B cell (primary cell): ENCODE data around the gene RNF135. TPM values are rescaled to one million over a fixed set of nuclear protein-coding genes. Genes with fewer than 3 reads are reported as not detected.
"Not testable (repeated sequence)": the region's sequence is repeated elsewhere in the genome, so short reads cannot be mapped to it uniquely, and the experiment has no call there.

Experiments
- ATAC-seq: fragments of 200-7000 bp; cut with Tn5 transposase; one replicate; pipeline ENCODE4 v1.10.0; 2021; ENCODE audit warnings: low read depth, mild to moderate bottlenecking, moderate number of reproducible peaks, moderate library complexity
- CTCF ChIA-PET: fragments of 350-600 bp; sonication (Branson Sonifier 250); formaldehyde crosslinking; loops from one replicate; lab custom pipeline; 2021; ENCODE audit warnings: antibody characterized with exemption, inconsistent platforms; lab: Charles Lee
- POLR2A ChIA-PET: fragments of 350-600 bp; sonication (Branson Sonifier 250); formaldehyde crosslinking; loops from one replicate; lab custom pipeline; 2021; ENCODE audit warnings: antibody characterized with exemption; lab: Charles Lee
- DNase-seq: peaks from one replicate; pipeline ENCODE4 v3.0.0; 2013
- H2AFZ ChIP-seq: 2 replicates; pipeline ENCODE4 v1.6.1; 2012; ENCODE audit warnings: mild to moderate bottlenecking, low read depth, low read length; ENCODE audit not compliant: insufficient read depth, poor library complexity, severe bottlenecking
- H3K27ac ChIP-seq, 2 donors: 1 replicate in 1 of 2; 2 replicates in 1 of 2; pipeline ENCODE4 v1.5.1; 2012 to 2013; ENCODE audit warnings: low read length in 2 of 2, mild to moderate bottlenecking in 2 of 2, moderate library complexity in 1 of 2
- H3K27me3 ChIP-seq, 4 experiments: fragments of 200-600 bp in 1 of 4; sonication (generic) in 1 of 4; replicated peaks in 1 of 4; 1 replicate in 2 of 4; 2 replicates in 2 of 4; pipeline versions ENCODE4 v1.6.1 to v1.7.0; 2013 to 2016; ENCODE audit warnings: low read length in 3 of 4, mild to moderate bottlenecking in 2 of 4, mixed read lengths in 1 of 4, moderate library complexity in 1 of 4; ENCODE audit not compliant: insufficient read depth in 4 of 4, control insufficient read depth in 3 of 4; ENCODE audit errors: control extremely low read depth in 1 of 4
- H3K36me3 ChIP-seq, 2 experiments: replicated peaks in 1 of 2; 1 replicate in 1 of 2; 2 replicates in 1 of 2; pipeline versions ENCODE4 v1.6.1 to v1.7.1; 2013; ENCODE audit warnings: low read length in 1 of 2; ENCODE audit not compliant: insufficient read depth in 2 of 2, control insufficient read depth in 1 of 2; ENCODE audit errors: control extremely low read depth in 1 of 2, extremely low read depth in 1 of 2
- H3K4me1 ChIP-seq, 2 donors: fragments of 200-600 bp in 1 of 2; sonication (generic) in 1 of 2; 1 replicate in 1 of 2; 2 replicates in 1 of 2; pipeline versions ENCODE4 v1.5.1 to v1.6.1; 2013 to 2017; ENCODE audit warnings: low read length in 2 of 2; ENCODE audit not compliant: control insufficient read depth in 2 of 2, insufficient read depth in 2 of 2
- H3K4me2 ChIP-seq: replicated peaks from 2 replicates; pipeline ENCODE3; 2012; ENCODE audit warnings: mild to moderate bottlenecking, low read depth, low read length; ENCODE audit not compliant: poor library complexity, severe bottlenecking
- H3K4me3 ChIP-seq, 5 experiments: fragments of 200-600 bp in 1 of 5; sonication (generic) in 1 of 5; 1 replicate in 3 of 5; 2 replicates in 2 of 5; pipeline versions ENCODE4 v1.5.1 to v1.7.0; 2011 to 2016; ENCODE audit warnings: low read length in 4 of 5, mild to moderate bottlenecking in 4 of 5, low read depth in 2 of 5, control low read depth in 1 of 5, moderate library complexity in 1 of 5; ENCODE audit not compliant: insufficient read depth in 1 of 5; ENCODE audit errors: control extremely low read depth in 1 of 5, extremely low read depth in 1 of 5
- H3K79me2 ChIP-seq: fragments of 200-600 bp; sonication (generic); one replicate; pipeline ENCODE4 v1.6.0; 2016; ENCODE audit warnings: low read length; ENCODE audit not compliant: control insufficient read depth, insufficient read depth
- H3K9ac ChIP-seq: fragments of 200-600 bp; sonication (generic); 2 replicates; pipeline ENCODE4 v1.6.1; 2017; ENCODE audit warnings: mild to moderate bottlenecking, low read length, moderate library complexity
- H3K9me3 ChIP-seq, 3 donors: one replicate each; pipeline versions ENCODE4 v1.6.1 to v1.7.1; 2013; ENCODE audit warnings: low read length in 2 of 3; ENCODE audit not compliant: control insufficient read depth in 2 of 3, insufficient read depth in 1 of 3; ENCODE audit errors: control extremely low read depth in 1 of 3
- H4K20me1 ChIP-seq: 2 replicates; pipeline ENCODE4 v1.6.0; 2012; ENCODE audit warnings: mild to moderate bottlenecking, low read length; ENCODE audit not compliant: insufficient read depth, control insufficient read depth, poor library complexity, severe bottlenecking
- H3K27ac Mint-ChIP-seq: one replicate; pipeline ENCODE4 v1.8.0; 2021; ENCODE audit warnings: mixed read lengths
- H3K27me3 Mint-ChIP-seq: one replicate; pipeline ENCODE4 v1.8.0; 2021; ENCODE audit warnings: mixed read lengths
- H3K4me1 Mint-ChIP-seq: one replicate; pipeline ENCODE4 v1.8.0; 2021; ENCODE audit warnings: mixed read lengths
- H3K4me3 Mint-ChIP-seq: one replicate; pipeline ENCODE4 v1.8.0; 2021; ENCODE audit warnings: mixed read lengths
- H3K9me3 Mint-ChIP-seq: one replicate; pipeline ENCODE4 v1.8.0; 2022; ENCODE audit warnings: mixed read lengths; ENCODE audit not compliant: insufficient read depth
- EZH2 ChIP-seq: IDR thresholded peaks from 2 replicates; pipeline ENCODE4 v1.6.1; 2012; ENCODE audit warnings: borderline replicate concordance, low read depth, mild to moderate bottlenecking, moderate library complexity, low read length; ENCODE audit not compliant: insufficient read depth, poor library complexity, severe bottlenecking
- WGBS: methylation state at CpG from one replicate; pipeline ENCODE4 v1.1.5; 2013; ENCODE audit warnings: missing lambda C conversion rate; ENCODE audit not compliant: insufficient coverage; 5-methylcytosine and 5-hydroxymethylcytosine counted together
- intact Hi-C: fragments of 100-400 bp; cut with micrococcal nuclease; formaldehyde crosslinking; loops from one replicate; pipeline ENCODE4 v1.10.0; 2022
- polyA plus RNA-seq: library from polyadenylated mRNA; depleted of rRNA; stranded (reverse); fragments of >200 nt; gene quantifications from 2 replicates; pipeline ENCODE4 v1.2.3, GENCODE V29; 2012
- total RNA-seq, 2 donors: library from RNA; stranded (reverse); fragments of 120-200 nt in 1 of 2; gene quantifications; 1 replicate in 1 of 2; 2 replicates in 1 of 2; pipeline versions ENCODE4 v1.2.3 to v1.2.4, GENCODE V29; 2013 to 2022
- TF ChIP-seq, protein P1 (sequence below): fragments of 200-600 bp; IDR thresholded peaks from one replicate; pipeline ENCODE4 v1.8.0; 2022; ENCODE audit warnings: antibody characterized with exemption, mild to moderate bottlenecking

Gene RNF135
- total and polyA plus RNA-seq, 2 donors (not counting 1 experiment from before 2014, with no cell fraction given): 23.4 to 24.2 TPM

DNA sequence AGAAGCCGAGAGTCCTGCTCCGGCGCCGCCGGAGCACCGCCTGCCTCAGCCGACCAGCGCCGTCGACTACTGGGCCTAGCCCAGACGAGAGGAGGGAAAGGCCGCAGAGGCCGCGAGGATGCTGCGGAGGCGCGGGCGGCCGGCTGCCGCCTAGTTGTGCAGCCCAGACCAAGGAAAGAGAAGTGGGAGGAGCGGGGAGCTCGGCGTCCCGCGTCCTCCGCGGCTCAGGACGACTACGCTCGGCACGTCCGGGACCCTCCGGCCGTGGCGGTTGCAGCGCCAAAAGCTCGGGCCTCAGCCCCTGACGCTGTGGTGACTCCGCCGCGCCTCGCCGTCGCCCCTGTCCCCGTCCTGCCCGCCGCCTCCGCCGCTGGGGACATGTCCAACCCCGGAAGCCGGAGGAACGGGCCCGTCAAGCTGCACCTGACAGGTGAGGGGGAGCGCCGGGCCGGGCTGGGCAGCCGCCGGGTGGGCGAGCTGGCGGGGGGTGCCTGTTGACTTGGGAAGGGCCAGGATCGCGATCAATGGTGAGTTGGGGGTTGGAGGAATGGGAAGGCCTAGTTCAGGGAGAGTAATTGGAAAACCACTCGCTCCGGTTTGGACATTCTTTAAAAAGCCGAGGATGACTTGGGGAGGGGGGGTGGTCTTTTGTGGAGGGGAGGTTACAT lies 37.7 kb downstream of the RNF135 start:
- Mint-ChIP-seq H3K27me3 (no peaks in the 10 kb centered on the region), H3K27ac (peak overlapping the region; percentile 95), H3K4me1 (peaks cover 24% of the 10 kb centered on the region), H3K9me3 (no peaks in the 10 kb centered on the region), H3K4me3 (peak overlapping the region; percentile 96)
- TF ChIP-seq, protein P1, sequence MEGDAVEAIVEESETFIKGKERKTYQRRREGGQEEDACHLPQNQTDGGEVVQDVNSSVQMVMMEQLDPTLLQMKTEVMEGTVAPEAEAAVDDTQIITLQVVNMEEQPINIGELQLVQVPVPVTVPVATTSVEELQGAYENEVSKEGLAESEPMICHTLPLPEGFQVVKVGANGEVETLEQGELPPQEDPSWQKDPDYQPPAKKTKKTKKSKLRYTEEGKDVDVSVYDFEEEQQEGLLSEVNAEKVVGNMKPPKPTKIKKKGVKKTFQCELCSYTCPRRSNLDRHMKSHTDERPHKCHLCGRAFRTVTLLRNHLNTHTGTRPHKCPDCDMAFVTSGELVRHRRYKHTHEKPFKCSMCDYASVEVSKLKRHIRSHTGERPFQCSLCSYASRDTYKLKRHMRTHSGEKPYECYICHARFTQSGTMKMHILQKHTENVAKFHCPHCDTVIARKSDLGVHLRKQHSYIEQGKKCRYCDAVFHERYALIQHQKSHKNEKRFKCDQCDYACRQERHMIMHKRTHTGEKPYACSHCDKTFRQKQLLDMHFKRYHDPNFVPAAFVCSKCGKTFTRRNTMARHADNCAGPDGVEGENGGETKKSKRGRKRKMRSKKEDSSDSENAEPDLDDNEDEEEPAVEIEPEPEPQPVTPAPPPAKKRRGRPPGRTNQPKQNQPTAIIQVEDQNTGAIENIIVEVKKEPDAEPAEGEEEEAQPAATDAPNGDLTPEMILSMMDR: no peak
- TF ChIP-seq EZH2: no peak
- Histone ChIP-seq H3K9ac (peak overlapping the region; percentile 90), H3K36me3 (peaks cover 0 to 7% of the 10 kb centered on the region in 2 experiments), H3K4me3 (peak overlapping the region; percentile 47 to 86 (median 69)), H3K27me3 (no peaks in the 10 kb centered on the region), H3K4me2 (peak overlapping the region; percentile 94), H3K27ac (peak overlapping the region; percentile 41 to 77), H4K20me1 (no peaks in the 10 kb centered on the region), H2AFZ (peak overlapping the region; percentile 97), H3K9me3 (no peaks in the 10 kb centered on the region), H3K4me1 (peaks cover 3 to 12% of the 10 kb centered on the region in 2 donors), H3K79me2 (no peaks in the 10 kb centered on the region)
- POLR2A ChIA-PET: interaction anchor here (0.6 to 2.1 kb wide), 6 partner anchors 32 to 217 kb away, joined by 3 to 9 read pairs (median 4); partner anchors contain the start of gene RNF135
- intact Hi-C loops: loop anchor here (1.0 to 5.0 kb wide), 2 partner anchors 36 to 102 kb away; partner anchors contain the start of genes RNF135 and TEFM
- peak; percentile 79 for ATAC-seq
- WGBS: 1% methylated on average over 65 of the region's 65 CpGs
- CTCF ChIA-PET: interaction anchor here (0.6 to 2.7 kb wide), 8 partner anchors 9 to 364 kb away, joined by 3 to 11 read pairs (median 4); partner anchors contain the start of gene RNF135
- DNase-seq: peak; percentile 75

DNA sequence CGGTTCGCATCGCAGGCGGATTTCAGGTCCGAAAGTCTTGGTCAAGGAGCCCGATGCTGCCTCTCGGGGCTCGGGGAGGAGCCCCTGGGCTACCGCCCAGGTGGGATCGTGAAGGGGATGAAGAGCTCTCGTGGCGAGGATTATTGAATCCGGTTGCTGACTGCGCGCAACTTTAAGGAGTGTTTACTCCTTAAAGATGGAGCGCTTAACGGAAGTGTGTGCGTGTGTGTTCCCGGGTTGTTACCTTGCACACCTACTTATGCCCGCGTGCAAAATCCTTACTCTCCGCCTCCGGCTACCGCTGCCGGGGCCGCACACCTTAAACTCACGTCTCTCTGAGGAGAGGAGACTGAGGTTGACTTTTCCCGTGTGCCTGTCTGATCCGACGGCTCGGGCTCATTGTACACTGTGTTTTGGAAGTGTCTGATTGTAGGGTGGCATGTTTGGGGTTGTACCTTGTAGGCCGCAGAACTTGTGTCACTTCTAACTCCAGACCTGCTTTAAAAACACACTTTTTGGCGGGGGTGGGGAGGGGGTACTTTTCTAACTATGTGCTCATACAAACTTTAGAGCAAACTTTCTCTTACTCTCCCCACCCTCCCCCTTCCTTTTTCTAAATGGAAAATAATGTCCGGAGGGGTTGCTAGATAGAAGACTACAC lies 38.3 kb downstream of the RNF135 start:
- peak overlapping the region; percentile 24 to 77 for H3K27ac ChIP-seq
- not testable (repeated sequence) for H3K9me3 Mint-ChIP-seq, H3K9me3 ChIP-seq, H3K79me2 ChIP-seq, H4K20me1 ChIP-seq, H3K27me3 Mint-ChIP-seq, H3K27me3 ChIP-seq, H3K36me3 ChIP-seq
- peak overlapping the region; percentile 95 for H3K27ac Mint-ChIP-seq
- CTCF ChIA-PET: interaction anchor here (0.6 to 2.7 kb wide), 5 partner anchors 8 to 363 kb away, joined by 3 to 11 read pairs (median 4); no protein-coding TSS in a partner anchor
- intact Hi-C loops: loop anchor here (1.0 to 5.0 kb wide), 2 partner anchors 37 to 103 kb away; partner anchors contain the start of genes RNF135 and TEFM
- 6% methylated on average over 14 of the region's 34 CpGs for WGBS
- H3K4me2 ChIP-seq: peak overlapping the region; percentile 94
- H3K4me3 ChIP-seq: peak overlapping the region; percentile 15 to 86 (median 69)
- POLR2A ChIA-PET: interaction anchor here (0.6 to 2.1 kb wide), 6 partner anchors 33 to 217 kb away, joined by 3 to 9 read pairs (median 4); partner anchors contain the start of gene RNF135
- ATAC-seq (peak; percentile 25), DNase-seq (peak; percentile 53)
- peak overlapping the region; percentile 96 for H3K4me3 Mint-ChIP-seq
- H3K4me1 ChIP-seq: peaks cover 3 to 12% of the 10 kb centered on the region in 2 donors
- peaks cover 24% of the 10 kb centered on the region for H3K4me1 Mint-ChIP-seq
- H2AFZ ChIP-seq: peak overlapping the region; percentile 97
- H3K9ac ChIP-seq: peak overlapping the region; percentile 90

DNA sequence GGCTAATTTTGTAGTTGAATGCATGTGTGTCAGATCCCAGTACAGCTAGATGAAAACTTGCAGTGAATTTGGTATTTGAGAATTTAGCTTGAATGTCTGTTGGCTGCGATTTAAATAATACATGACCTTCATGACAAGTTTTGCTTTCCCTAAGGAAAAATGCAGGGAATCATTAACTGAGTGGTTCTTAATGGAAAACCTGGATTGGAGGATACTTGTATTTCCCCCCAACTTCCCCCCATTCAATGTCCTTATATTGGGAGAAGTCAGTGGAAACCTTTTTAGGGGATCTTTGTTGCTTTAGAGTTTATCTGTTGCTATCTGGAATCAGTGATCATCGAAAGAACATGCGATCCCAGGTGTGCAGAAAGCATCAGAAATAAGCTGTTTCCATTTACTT lies 39.2 kb downstream of the RNF135 start:
- Mint-ChIP-seq H3K4me1 (peaks cover 24% of the 10 kb centered on the region), H3K4me3 (peak overlapping the region; percentile 62), H3K27ac (peak overlapping the region; percentile 34)
- H3K9ac ChIP-seq, H3K4me2 ChIP-seq, H3K9me3 Mint-ChIP-seq, H3K36me3 ChIP-seq, H3K27ac ChIP-seq, H3K9me3 ChIP-seq, H4K20me1 ChIP-seq, H3K79me2 ChIP-seq, ATAC-seq, intact Hi-C loops, H3K27me3 ChIP-seq, H3K27me3 Mint-ChIP-seq, H3K4me3 ChIP-seq, H2AFZ ChIP-seq, POLR2A ChIA-PET, DNase-seq: not testable (repeated sequence)
- CTCF ChIA-PET: interaction anchor here (1.2 to 2.7 kb wide), 2 partner anchors 206 to 362 kb away, joined by 3 to 11 read pairs; no protein-coding TSS in a partner anchor
- WGBS: no CpG with 5 or more reads among the region's 3 CpGs
- peaks cover 3 to 12% of the 10 kb centered on the region in 2 donors for H3K4me1 ChIP-seq
